Activated naive CD4-positive, alpha-beta T cell treated with anti-CD3 and anti-CD28 coated beads for 36 hours (primary cell): ENCODE results near the gene NOMO2. TPM values are rescaled to one million over a fixed set of nuclear protein-coding genes. Genes with fewer than 3 reads are reported as not detected.
"Not testable (repeated sequence)": the region's sequence is repeated elsewhere in the genome, so short reads cannot be mapped to it uniquely, and the experiment has no call there.

Experiments
- CTCF ChIA-PET: fragments of 350-600 bp; sonication (Branson Sonifier 250); formaldehyde crosslinking; loops from one replicate; lab custom pipeline; 2021; ENCODE audit warnings: antibody characterized with exemption; lab: Charles Lee
- DNase-seq: peaks from one replicate; pipeline ENCODE4 v3.0.0-alpha.2; 2020
- H3K27ac Mint-ChIP-seq: one replicate; pipeline ENCODE4 v1.8.0; 2021; ENCODE audit warnings: mild to moderate bottlenecking, mixed read lengths
- H3K27me3 Mint-ChIP-seq: one replicate; pipeline ENCODE4 v1.8.0; 2021; ENCODE audit warnings: low read depth, mixed read lengths
- H3K36me3 Mint-ChIP-seq: one replicate; pipeline ENCODE4 v1.8.0; 2021; ENCODE audit warnings: low read depth, mixed read lengths
- H3K4me1 Mint-ChIP-seq: one replicate; pipeline ENCODE4 v1.8.0; 2021; ENCODE audit warnings: low read depth, mixed read lengths
- H3K4me3 Mint-ChIP-seq: one replicate; pipeline ENCODE4 v1.8.0; 2021; ENCODE audit warnings: mild to moderate bottlenecking, moderate library complexity, mixed read lengths
- H3K9me3 Mint-ChIP-seq: one replicate; pipeline ENCODE4 v1.8.0; 2021; ENCODE audit warnings: mixed read lengths
- intact Hi-C: fragments of 100-400 bp; cut with micrococcal nuclease; formaldehyde crosslinking; loops from one replicate; pipeline ENCODE4 v1.15.1; 2023
- microRNA-seq: library from miRNA; unstranded; fragments of <30 nt; microRNA quantifications from one replicate; pipeline ENCODE4 v1.2.0, GENCODE V29; 2022; ENCODE audit warnings: borderline microRNAs expressed, borderline replicate concordance
- total RNA-seq, 2 experiments: library from RNA; stranded (reverse); gene quantifications; one replicate each; pipeline ENCODE4 v1.2.3, GENCODE V29; 2021

Gene NOMO2
- total RNA-seq, 2 experiments from 2014 or later, result 54.6 to 72.9 TPM

GRCh38 chr16:18401851-18402657, 159.8 kb downstream of the NOMO2 start:
- H3K9me3 Mint-ChIP-seq, intact Hi-C loops, H3K4me3 Mint-ChIP-seq, H3K36me3 Mint-ChIP-seq, DNase-seq, CTCF ChIA-PET, H3K27me3 Mint-ChIP-seq, H3K4me1 Mint-ChIP-seq, H3K27ac Mint-ChIP-seq: not testable (repeated sequence)

GRCh38 chr16:18401159-18401558, 160.7 kb downstream of the NOMO2 start:
- DNase-seq, result peak; percentile 9
- H3K4me1 Mint-ChIP-seq, H3K27me3 Mint-ChIP-seq, H3K36me3 Mint-ChIP-seq, H3K9me3 Mint-ChIP-seq, CTCF ChIA-PET, intact Hi-C loops, H3K27ac Mint-ChIP-seq: not testable (repeated sequence)
- peak overlapping the region; percentile 66 for H3K4me3 Mint-ChIP-seq

- not testable (repeated sequence) for H3K36me3 Mint-ChIP-seq, H3K4me1 Mint-ChIP-seq, H3K4me3 Mint-ChIP-seq
These were observed 167.5 kb downstream of the NOMO2 start for GRCh38 chr16:18394363-18394762.

GRCh38 chr16:18387767-18388166, 174.1 kb downstream of the NOMO2 start:
- CTCF ChIA-PET, H3K36me3 Mint-ChIP-seq, H3K27me3 Mint-ChIP-seq, H3K4me3 Mint-ChIP-seq, H3K27ac Mint-ChIP-seq, DNase-seq, H3K4me1 Mint-ChIP-seq, H3K9me3 Mint-ChIP-seq, intact Hi-C loops: not testable (repeated sequence)

More at GRCh38 chr16:18394363-18394762, 167.5 kb downstream of the NOMO2 start:
- H3K27me3 Mint-ChIP-seq, intact Hi-C loops, H3K9me3 Mint-ChIP-seq, H3K27ac Mint-ChIP-seq, CTCF ChIA-PET, DNase-seq: not testable (repeated sequence)

- H3K9me3 Mint-ChIP-seq, H3K27me3 Mint-ChIP-seq, H3K4me3 Mint-ChIP-seq, DNase-seq, CTCF ChIA-PET, intact Hi-C loops, H3K4me1 Mint-ChIP-seq, H3K36me3 Mint-ChIP-seq, H3K27ac Mint-ChIP-seq: not testable (repeated sequence)
These were observed 175.4 kb downstream of the NOMO2 start for GRCh38 chr16:18386517-18386916.

- CTCF ChIA-PET, DNase-seq: not testable (repeated sequence)
These were observed 176.6 kb downstream of the NOMO2 start for GRCh38 chr16:18385285-18385684.

GRCh38 chr16:18384869-18385268, 177.0 kb downstream of the NOMO2 start:
- H3K4me3 Mint-ChIP-seq, H3K4me1 Mint-ChIP-seq, H3K36me3 Mint-ChIP-seq, CTCF ChIA-PET, DNase-seq, H3K27me3 Mint-ChIP-seq, H3K9me3 Mint-ChIP-seq, intact Hi-C loops, H3K27ac Mint-ChIP-seq: not testable (repeated sequence)

More at GRCh38 chr16:18385285-18385684, 176.6 kb downstream of the NOMO2 start:
- H3K27me3 Mint-ChIP-seq, H3K4me1 Mint-ChIP-seq, H3K9me3 Mint-ChIP-seq, H3K4me3 Mint-ChIP-seq, intact Hi-C loops, H3K36me3 Mint-ChIP-seq, H3K27ac Mint-ChIP-seq: not testable (repeated sequence)

GRCh38 chr16:18384098-18384636, 177.7 kb downstream of the NOMO2 start:
- DNase-seq, H3K4me1 Mint-ChIP-seq, intact Hi-C loops, H3K9me3 Mint-ChIP-seq, H3K27ac Mint-ChIP-seq, H3K4me3 Mint-ChIP-seq, CTCF ChIA-PET, H3K27me3 Mint-ChIP-seq, H3K36me3 Mint-ChIP-seq: not testable (repeated sequence)

- H3K27me3 Mint-ChIP-seq, H3K27ac Mint-ChIP-seq, CTCF ChIA-PET, DNase-seq, H3K4me1 Mint-ChIP-seq, intact Hi-C loops, H3K4me3 Mint-ChIP-seq, H3K9me3 Mint-ChIP-seq, H3K36me3 Mint-ChIP-seq: not testable (repeated sequence)
These were observed 179.2 kb downstream of the NOMO2 start for GRCh38 chr16:18382696-18383095.

Small RNA genes within 50 kb of the gene (microRNA-seq; reads per million reads assigned to microRNA genes)
- not detected for gene MIR3179-3
- gene MIR3179-4, result not detected
- not detected for gene MIR3180-3
- gene MIR3670-3, result not detected
- not detected for gene MIR3670-4
- not detected for gene MIR6770-3

Other genes starting within 250 kb of the NOMO2 start
- gene NPIPA8, start 225.4 kb downstream of the NOMO2 start, total RNA-seq, result under 1 TPM in 1 of 2 experiments, not detected in 1; 0.19 TPM
- gene RPS15A, start 228.2 kb upstream of the NOMO2 start, total RNA-seq, result 1,000 to 10,000 TPM; 2,432 to 2,476 TPM
- gene ARL6IP1, start 239.5 kb upstream of the NOMO2 start, total RNA-seq, result 100 to 1,000 TPM; 114 to 123 TPM